ENCODE measurements around the gene LOXL1. TPM values are rescaled to one million over a fixed set of nuclear protein-coding genes. Genes with fewer than 3 reads are reported as not detected.
A peak's percentile ranks its signal among the peaks of the same experiment; 100 is the strongest.

LOXL1 gene
- total and polyA plus RNA-seq, 4 experiments from 2014 or later = 1.6 to 13.1 (median 4.2) TPM

GRCh38 chr15:73940061-73940981 is 14.1 kb downstream of the LOXL1 start:
- intact Hi-C loops (cut with micrococcal nuclease) = no loop called here
- POLR2A ChIA-PET (ENCODE audit: partially characterized antibody) = interaction anchor here (1.1 to 1.2 kb wide), 3 partner anchors 11 to 13 kb away, joined by 3 to 5 read pairs (median 4); no protein-coding TSS in a partner anchor
- peak overlapping the region in 2 of 8 donors; percentile 4 for H3K4me3 Mint-ChIP-seq

GRCh38 chr15:73941044-73941443 is 14.8 kb downstream of the LOXL1 start:
- H3K27me3 Mint-ChIP-seq = no peaks in the 10 kb centered on the region
- H3K27ac Mint-ChIP-seq = peak overlapping the region in 4 of 7 donors; percentile 17 to 87 (median 70)

More at GRCh38 chr15:73940061-73940981, 14.1 kb downstream of the LOXL1 start:
- Mint-ChIP-seq H3K4me1 (peaks cover 21 to 49% (median 33%) of the 10 kb centered on the region in 4 donors), H3K27me3 (no peaks in the 10 kb centered on the region), H3K36me3 (no peaks in the 10 kb centered on the region), H3K27ac (peak overlapping the region; percentile 9 to 91 (median 84)), H3K9me3 (no peaks in the 10 kb centered on the region)
- CTCF ChIA-PET (ENCODE audit: partially characterized antibody) = interaction anchor here (1.2 to 1.9 kb wide), 6 partner anchors 11 to 33 kb away, joined by 4 to 21 read pairs (median 4); no protein-coding TSS in a partner anchor
- Histone ChIP-seq H3K36me3 (ENCODE audit: insufficient read depth, low read length) (no peaks in the 10 kb centered on the region), H3K4me3 (ENCODE audit: low read length in 2 of 2) (no peak overlapping the region), H3K9me3 (ENCODE audit: control insufficient read depth in 1 of 2, low read length in 2 of 2) (no peaks in the 10 kb centered on the region), H3K4me1 (ENCODE audit: insufficient read depth, low read length) (peaks cover 32% of the 10 kb centered on the region), H3K27ac (ENCODE audit: low read depth, low read length) (no peak overlapping the region), H3K27me3 (ENCODE audit: insufficient read depth, low read length) (no peaks in the 10 kb centered on the region)
- DNase-seq = no peak

DNA sequence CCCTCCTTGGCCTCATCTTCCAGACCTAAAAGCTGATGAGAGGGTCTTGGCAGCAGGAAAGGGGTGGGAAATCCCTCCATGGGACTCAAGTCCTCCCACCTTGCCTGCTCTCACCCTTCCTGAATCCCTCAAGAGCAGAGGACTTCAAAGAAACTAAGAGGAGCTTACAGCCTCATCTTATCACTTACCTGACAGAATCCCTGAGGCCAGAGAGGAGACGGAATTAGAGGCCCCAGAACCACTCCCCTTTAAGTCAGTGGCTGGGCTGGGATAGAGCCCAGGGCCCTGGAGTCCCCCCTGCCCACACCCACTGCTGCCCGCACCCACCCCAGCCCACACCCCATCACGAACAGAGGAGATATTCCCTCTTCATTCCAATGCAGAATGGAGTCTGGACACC is 15.2 kb downstream of the LOXL1 start:
- no peak overlapping the region for H3K4me3 ChIP-seq (ENCODE audit: low read length in 2 of 2)
- intact Hi-C loops (cut with micrococcal nuclease) = no loop called here
- POLR2A ChIA-PET (ENCODE audit: partially characterized antibody) = interaction anchor here (1.1 to 1.2 kb wide), 2 partner anchors 10 to 14 kb away, joined by 4 to 5 read pairs; no protein-coding TSS in a partner anchor
- peaks cover 23 to 48% (median 34%) of the 10 kb centered on the region in 4 donors for H3K4me1 Mint-ChIP-seq
- no peak for DNase-seq
- peak overlapping the region; percentile 48 to 87 (median 78) for H3K27ac Mint-ChIP-seq
- H3K4me3 Mint-ChIP-seq = peak overlapping the region in 6 of 8 donors; percentile 34 to 60 (median 45)
- H3K9me3 ChIP-seq (ENCODE audit: control insufficient read depth in 1 of 2, low read length in 2 of 2) = no peaks in the 10 kb centered on the region
- H3K27me3 ChIP-seq (ENCODE audit: insufficient read depth, low read length) = no peaks in the 10 kb centered on the region
- no peaks in the 10 kb centered on the region for H3K36me3 ChIP-seq (ENCODE audit: insufficient read depth, low read length)
- no peaks in the 10 kb centered on the region for H3K27me3 Mint-ChIP-seq
- H3K27ac ChIP-seq (ENCODE audit: low read depth, low read length) = no peak overlapping the region
- no peaks in the 10 kb centered on the region for H3K9me3 Mint-ChIP-seq
- H3K36me3 Mint-ChIP-seq = no peaks in the 10 kb centered on the region
- H3K4me1 ChIP-seq (ENCODE audit: insufficient read depth, low read length) = peaks cover 32% of the 10 kb centered on the region
- CTCF ChIA-PET (ENCODE audit: partially characterized antibody) = interaction anchor here (1.2 to 1.9 kb wide), 4 partner anchors 10 to 34 kb away, joined by 4 to 21 read pairs (median 4); no protein-coding TSS in a partner anchor

More at GRCh38 chr15:73941044-73941443, 14.8 kb downstream of the LOXL1 start:
- Histone ChIP-seq H3K4me3 (ENCODE audit: low read length in 2 of 2) (no peak overlapping the region), H3K27ac (ENCODE audit: low read depth, low read length) (no peak overlapping the region), H3K27me3 (ENCODE audit: insufficient read depth, low read length) (no peaks in the 10 kb centered on the region), H3K9me3 (ENCODE audit: control insufficient read depth in 1 of 2, low read length in 2 of 2) (no peaks in the 10 kb centered on the region), H3K4me1 (ENCODE audit: insufficient read depth, low read length) (peaks cover 32% of the 10 kb centered on the region), H3K36me3 (ENCODE audit: insufficient read depth, low read length) (no peaks in the 10 kb centered on the region)
- ChIA-PET CTCF (ENCODE audit: partially characterized antibody) (interaction anchor here (1.2 to 1.9 kb wide), 4 partner anchors 10 to 34 kb away, joined by 4 to 21 read pairs (median 4); no protein-coding TSS in a partner anchor), POLR2A (ENCODE audit: partially characterized antibody) (interaction anchor here (1.1 to 1.2 kb wide), 2 partner anchors 10 to 13 kb away, joined by 4 to 5 read pairs; no protein-coding TSS in a partner anchor)
- intact Hi-C loops (cut with micrococcal nuclease) = no loop called here
- no peaks in the 10 kb centered on the region for H3K9me3 Mint-ChIP-seq
- DNase-seq = no peak
- peak overlapping the region in 1 of 8 donors; percentile 44 for H3K4me3 Mint-ChIP-seq
- H3K4me1 Mint-ChIP-seq = peaks cover 23 to 48% (median 34%) of the 10 kb centered on the region in 4 donors
- no peaks in the 10 kb centered on the region for H3K36me3 Mint-ChIP-seq

GRCh38 chr15:73941871-73942635 is 15.8 kb downstream of the LOXL1 start:
- intact Hi-C loops (cut with micrococcal nuclease) = no loop called here
- no peak overlapping the region for H3K27ac ChIP-seq (ENCODE audit: low read depth, low read length)
- Mint-ChIP-seq H3K4me3 (peak overlapping the region in 6 of 8 donors; percentile 17 to 60 (median 48)), H3K36me3 (no peaks in the 10 kb centered on the region), H3K4me1 (peaks cover 23 to 53% (median 32%) of the 10 kb centered on the region in 4 donors), H3K27me3 (no peaks in the 10 kb centered on the region), H3K9me3 (no peaks in the 10 kb centered on the region), H3K27ac (peak overlapping the region; percentile 48 to 87 (median 78))
- H3K4me1 ChIP-seq (ENCODE audit: insufficient read depth, low read length) = peaks cover 32% of the 10 kb centered on the region
- CTCF ChIA-PET (ENCODE audit: partially characterized antibody) = interaction anchor here (1.0 to 3.2 kb wide), 5 partner anchors 12 to 35 kb away, joined by 3 to 21 read pairs (median 7); no protein-coding TSS in a partner anchor
- H3K9me3 ChIP-seq (ENCODE audit: control insufficient read depth in 1 of 2, low read length in 2 of 2) = no peaks in the 10 kb centered on the region
- H3K4me3 ChIP-seq (ENCODE audit: low read length in 2 of 2) = no peak overlapping the region
- peak in 4 of 5 donors; percentile 17 to 43 (median 26) for DNase-seq
- POLR2A ChIA-PET (ENCODE audit: partially characterized antibody) = interaction anchor here (1.3 to 1.7 kb wide), 2 partner anchors 14 to 24 kb away, joined by 3 to 7 read pairs; no protein-coding TSS in a partner anchor
- H3K36me3 ChIP-seq (ENCODE audit: insufficient read depth, low read length) = no peaks in the 10 kb centered on the region
- H3K27me3 ChIP-seq (ENCODE audit: insufficient read depth, low read length) = no peaks in the 10 kb centered on the region

DNA sequence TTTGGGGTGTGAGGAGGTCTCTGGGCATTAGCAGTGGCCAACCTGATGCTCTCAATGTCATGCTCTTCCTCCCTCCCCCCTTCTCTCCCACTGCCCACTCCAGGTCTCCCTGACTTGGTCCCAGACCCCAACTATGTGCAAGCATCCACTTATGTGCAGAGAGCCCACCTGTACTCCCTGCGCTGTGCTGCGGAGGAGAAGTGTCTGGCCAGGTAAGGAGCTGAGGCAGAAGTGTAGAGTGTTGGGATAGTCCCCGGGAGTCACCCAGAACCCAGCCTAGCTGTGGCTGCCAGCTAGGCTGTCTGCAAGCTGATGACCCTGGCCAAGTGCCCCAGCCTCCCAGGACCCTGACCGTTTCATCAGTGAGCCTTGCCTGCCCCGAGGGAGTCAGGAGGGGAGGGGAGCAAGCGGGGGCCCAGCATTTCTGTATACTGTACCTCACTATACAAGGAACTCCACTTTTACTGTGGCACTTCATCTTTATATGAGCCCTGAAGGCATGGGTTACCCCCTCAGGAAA is 16.5 kb downstream of the LOXL1 start:
- intact Hi-C loops (cut with micrococcal nuclease) = no loop called here
- no peak for DNase-seq
- H3K27me3 ChIP-seq (ENCODE audit: insufficient read depth, low read length) = no peaks in the 10 kb centered on the region
- no peaks in the 10 kb centered on the region for H3K9me3 Mint-ChIP-seq
- H3K4me1 Mint-ChIP-seq = peaks cover 23 to 53% (median 32%) of the 10 kb centered on the region in 4 donors
- H3K4me3 ChIP-seq (ENCODE audit: low read length in 2 of 2) = no peak overlapping the region
- H3K36me3 Mint-ChIP-seq = peaks cover 0 to under 1% of the 10 kb centered on the region in 2 donors
- peak overlapping the region in 2 of 8 donors; percentile 17 to 54 for H3K4me3 Mint-ChIP-seq
- H3K36me3 ChIP-seq (ENCODE audit: insufficient read depth, low read length) = no peaks in the 10 kb centered on the region
- no peaks in the 10 kb centered on the region for H3K27me3 Mint-ChIP-seq
- ChIA-PET CTCF (ENCODE audit: partially characterized antibody) (interaction anchor here (1.0 to 3.2 kb wide), 5 partner anchors 11 to 30 kb away, joined by 3 to 16 read pairs (median 3); no protein-coding TSS in a partner anchor), POLR2A (ENCODE audit: partially characterized antibody) (interaction anchor here (0.6 to 1.7 kb wide), 3 partner anchors 15 to 23 kb away, joined by 3 to 7 read pairs (median 3); no protein-coding TSS in a partner anchor)
- H3K27ac ChIP-seq (ENCODE audit: low read depth, low read length) = no peak overlapping the region
- H3K9me3 ChIP-seq (ENCODE audit: control insufficient read depth in 1 of 2, low read length in 2 of 2) = no peaks in the 10 kb centered on the region
- H3K4me1 ChIP-seq (ENCODE audit: insufficient read depth, low read length) = peaks cover 32% of the 10 kb centered on the region
- H3K27ac Mint-ChIP-seq = peak overlapping the region in 2 of 7 donors; percentile 66 to 80

Data from CD4-positive, alpha-beta memory T cell (primary cell).